ENCODE measurements around the gene CDYL2.
"Not testable (repeated sequence)": the region's sequence is repeated elsewhere in the genome, so short reads cannot be mapped to it uniquely, and the experiment has no call there.

The CDYL2 gene

DNA sequence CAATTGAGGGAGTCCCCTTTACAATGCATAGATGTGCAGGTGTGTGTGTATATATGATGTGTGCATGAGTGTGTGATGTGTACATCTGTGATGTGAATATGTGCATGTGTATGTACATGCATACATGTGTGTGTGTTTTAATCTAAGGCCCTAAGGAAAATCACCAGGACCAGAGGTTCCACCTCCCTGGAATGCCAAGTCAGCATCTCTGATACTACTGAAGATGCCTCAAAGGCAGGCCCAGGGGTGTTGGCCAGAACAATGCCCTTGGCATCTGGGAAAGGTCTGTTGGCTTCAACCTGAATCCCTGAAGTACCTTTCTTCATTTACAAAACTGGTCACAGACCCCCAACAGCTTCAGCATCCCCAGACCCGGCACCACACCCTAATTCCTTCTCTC, 129.5 kb downstream of the CDYL2 start:
- no peak for DNase-seq (ENCODE audit: extremely low read depth in 1 of 2, low read depth in 1 of 2)

DNA sequence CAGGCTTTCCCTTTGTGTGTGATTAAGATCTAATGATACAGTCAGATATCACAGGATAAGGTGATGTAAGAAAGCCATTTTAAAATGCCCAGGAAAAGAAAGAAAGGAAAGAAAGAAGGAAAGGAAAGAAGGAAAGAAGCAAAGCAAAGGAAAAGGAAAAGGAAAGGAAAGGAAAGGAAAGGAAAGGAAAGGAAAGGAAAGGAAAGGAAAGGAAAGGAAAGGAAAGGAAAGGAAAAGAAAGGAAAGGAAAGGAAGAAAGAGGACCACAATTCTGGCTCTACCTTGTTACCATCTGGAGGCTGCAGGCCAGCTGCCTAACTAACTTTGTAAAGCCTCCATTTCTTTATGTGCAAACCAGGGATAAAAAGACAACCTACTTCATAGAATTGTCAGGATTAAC, 132.0 kb downstream of the CDYL2 start:
- no peak for DNase-seq (ENCODE audit: extremely low read depth in 1 of 2, low read depth in 1 of 2)

DNA sequence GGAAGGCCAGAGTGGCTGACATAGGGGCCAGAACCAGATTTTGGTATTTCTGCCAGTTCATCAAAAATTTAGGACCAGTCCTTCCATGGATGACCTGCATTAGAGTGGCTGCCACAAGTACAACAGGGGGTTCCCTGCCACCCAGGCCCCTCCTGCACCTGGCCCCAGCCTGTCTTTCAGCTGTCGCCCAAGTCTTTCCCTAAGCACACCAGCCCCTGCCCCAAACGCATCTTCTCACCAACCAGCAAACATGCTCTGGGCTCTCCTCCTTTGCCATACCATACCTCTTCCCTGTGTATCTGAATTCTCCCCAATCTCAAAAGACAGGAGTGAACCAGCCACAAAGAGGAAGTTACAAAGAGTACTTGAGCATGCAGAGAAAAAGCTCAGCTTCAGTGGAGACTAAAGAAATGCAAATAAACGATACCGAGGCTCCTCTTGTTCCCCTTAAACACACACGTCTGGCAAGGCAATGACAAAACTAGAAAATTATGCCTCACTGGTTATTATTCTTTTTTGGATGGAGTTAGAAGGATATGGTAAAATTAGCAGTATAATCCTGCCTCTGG, 133.0 kb downstream of the CDYL2 start:
- no peak for DNase-seq (ENCODE audit: extremely low read depth in 1 of 2, low read depth in 1 of 2)

DNA sequence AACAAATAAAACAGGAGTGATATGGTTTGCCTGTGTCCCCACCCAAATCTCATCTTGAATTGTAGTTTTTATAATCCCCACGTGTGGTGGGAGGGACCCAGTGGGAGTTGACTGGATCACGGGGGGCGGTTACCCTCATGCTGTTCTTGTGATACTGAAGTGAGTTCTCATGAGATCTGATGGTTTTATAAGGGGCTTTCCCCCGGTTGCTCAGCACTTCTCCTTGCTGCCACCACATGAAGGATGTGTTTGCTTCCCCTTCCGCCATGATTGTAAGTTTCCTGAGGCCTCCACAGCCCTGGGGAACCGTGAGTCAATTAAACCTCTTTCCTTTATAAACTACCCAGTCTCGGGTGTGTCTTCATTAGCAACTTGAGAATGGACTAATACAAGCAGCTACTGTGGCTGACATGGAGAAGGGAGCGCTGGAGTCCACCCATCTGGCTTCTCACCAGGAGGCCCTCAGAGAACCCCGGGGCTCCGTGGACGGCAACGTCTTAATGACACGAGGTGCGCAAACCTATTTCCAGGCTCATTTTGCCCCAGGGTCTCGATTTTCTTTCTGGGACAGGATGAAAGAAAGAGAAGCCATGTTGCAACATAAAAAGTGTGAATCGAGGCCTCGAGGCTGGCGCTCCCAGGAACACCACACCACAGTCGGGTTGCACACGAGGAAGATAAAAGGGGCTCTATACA, 134.1 kb downstream of the CDYL2 start:
- DNase-seq (ENCODE audit: extremely low read depth in 1 of 2, low read depth in 1 of 2): no peak

DNA sequence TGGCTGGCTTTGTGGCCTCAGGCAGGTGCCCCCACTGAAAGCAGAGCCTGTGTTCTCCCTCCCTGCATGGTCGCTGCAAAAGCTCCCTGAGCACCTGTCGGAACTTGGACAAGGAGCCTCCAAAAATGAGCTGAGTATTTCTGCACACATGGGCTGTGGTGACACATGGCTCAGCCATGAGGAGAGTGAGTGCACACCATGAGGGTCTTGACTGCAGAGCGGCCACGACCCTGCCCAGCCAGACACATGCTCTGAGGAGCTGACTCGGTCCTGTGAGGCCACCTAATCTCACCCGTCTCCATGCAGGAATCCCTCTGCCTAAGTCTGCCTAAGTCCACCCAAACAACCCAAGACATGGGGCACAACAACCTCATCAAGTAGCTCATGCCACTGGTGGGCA, 134.7 kb downstream of the CDYL2 start:
- DNase-seq (ENCODE audit: extremely low read depth in 1 of 2, low read depth in 1 of 2): no peak

DNA sequence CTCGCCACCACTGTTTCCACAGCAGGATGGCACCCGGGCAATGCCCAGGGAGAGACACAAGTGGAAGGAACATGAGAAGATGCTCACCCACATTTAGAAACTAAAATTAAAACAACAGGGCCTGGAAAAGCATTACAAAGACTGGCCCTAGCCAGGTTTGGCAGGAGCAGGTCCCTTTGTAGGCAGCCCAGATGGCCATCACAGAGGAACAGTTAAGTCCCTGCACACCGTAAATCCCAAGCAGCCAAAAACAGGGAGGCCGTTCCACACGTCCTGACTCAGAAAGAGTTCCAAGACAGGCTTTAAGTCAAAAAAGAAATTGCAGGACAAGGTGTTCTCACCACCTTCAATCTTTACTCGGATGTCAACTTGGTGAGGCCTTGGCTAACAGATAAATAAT, 136.5 kb downstream of the CDYL2 start:
- DNase-seq (ENCODE audit: extremely low read depth in 1 of 2, low read depth in 1 of 2): no peak

DNA sequence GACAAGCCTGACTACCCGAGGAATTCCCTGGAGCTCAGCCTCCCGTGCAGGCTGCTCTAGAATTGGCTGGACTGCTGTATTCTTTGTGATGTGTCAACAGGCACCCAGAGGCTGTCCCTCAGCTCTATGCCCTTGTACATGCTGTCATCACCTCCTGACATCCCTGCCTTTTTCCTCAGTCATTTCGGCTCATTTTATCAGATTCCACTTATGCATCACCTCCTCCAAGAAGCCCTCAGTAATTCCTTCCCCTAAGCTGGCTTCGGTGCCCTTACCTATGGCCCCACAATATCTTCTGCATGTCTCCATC, 137.2 kb downstream of the CDYL2 start:
- no peak for DNase-seq (ENCODE audit: extremely low read depth in 1 of 2, low read depth in 1 of 2)

DNA sequence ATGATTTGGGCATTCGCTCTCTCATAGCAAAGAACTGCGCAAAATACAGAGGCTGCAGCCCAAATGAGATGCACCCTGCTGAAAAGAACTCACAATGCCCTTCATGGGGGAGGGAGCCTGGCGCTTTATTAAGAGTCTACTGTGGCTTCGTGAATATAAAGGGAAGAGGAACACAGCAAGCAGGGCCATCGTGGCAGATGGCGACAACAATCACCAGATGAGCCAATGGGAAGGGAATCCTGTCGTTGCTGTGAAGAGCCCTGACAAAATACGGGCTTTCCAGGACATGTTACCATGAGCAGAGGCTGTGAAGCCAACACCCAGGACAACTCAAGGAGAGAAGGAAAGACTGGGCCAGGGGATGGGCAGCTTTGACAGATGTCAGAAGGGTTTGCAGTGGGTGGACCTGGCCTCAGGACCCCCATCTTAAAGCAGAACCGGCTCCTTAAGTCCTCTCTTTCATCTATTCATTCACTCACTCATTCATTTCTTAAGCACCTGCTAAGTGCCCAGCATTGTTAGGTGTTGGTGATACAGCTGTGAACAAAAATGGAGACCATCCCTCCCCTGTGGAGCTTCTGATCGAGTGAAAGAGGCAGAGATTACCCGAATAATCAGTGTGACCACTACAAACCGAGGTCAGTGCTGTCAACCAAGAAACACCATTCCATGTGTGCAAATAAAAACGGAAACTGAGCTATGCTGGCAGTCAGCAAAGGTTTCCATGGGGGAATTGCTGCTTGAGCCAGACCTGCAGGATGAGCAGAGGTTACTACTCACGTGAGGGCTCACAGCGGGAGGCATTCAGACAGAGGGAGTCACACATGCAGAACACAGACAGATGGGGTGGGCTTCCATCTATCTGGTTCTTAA, 137.8 kb downstream of the CDYL2 start:
- DNase-seq (ENCODE audit: extremely low read depth in 1 of 2, low read depth in 1 of 2): no peak

DNA sequence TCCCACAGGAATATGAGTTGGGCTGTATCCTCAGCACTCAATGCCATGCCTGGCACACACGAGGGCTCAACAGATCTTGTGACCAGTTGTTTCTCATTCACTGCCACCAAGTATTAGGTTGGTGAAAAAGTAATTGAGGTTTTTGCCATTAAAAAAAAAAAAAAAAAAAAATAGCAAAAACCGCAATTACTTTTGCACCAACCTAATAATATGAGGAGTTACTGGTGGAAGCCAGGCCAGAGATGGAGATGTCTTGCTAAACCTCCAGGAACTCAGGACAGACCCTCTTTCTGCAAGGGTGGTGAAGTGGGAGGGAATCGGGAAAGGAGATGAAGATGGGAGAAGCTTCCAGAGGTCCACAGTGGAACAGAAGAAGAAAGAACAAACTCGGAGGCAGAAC, 139.0 kb downstream of the CDYL2 start:
- DNase-seq (ENCODE audit: extremely low read depth in 1 of 2, low read depth in 1 of 2): no peak

DNA sequence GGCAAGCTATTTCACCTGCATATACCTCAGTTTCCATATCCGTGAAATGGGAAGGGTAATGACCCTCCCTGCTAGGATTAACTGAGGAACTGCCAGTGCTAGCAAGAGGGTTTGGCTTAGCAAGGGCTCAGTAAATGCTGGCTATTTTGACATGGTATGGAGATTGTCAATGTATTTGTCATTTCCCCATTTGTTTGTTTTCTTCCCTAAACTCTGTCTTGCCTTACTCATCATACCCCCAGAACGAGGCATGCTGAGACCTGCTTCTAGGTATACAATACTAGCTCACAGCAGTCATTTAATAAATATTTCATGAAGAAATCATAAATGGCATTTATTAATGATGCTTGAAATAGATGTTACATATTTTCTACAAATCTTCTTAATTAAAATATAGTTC, 139.6 kb downstream of the CDYL2 start:
- DNase-seq (ENCODE audit: extremely low read depth in 1 of 2, low read depth in 1 of 2): no peak

DNA sequence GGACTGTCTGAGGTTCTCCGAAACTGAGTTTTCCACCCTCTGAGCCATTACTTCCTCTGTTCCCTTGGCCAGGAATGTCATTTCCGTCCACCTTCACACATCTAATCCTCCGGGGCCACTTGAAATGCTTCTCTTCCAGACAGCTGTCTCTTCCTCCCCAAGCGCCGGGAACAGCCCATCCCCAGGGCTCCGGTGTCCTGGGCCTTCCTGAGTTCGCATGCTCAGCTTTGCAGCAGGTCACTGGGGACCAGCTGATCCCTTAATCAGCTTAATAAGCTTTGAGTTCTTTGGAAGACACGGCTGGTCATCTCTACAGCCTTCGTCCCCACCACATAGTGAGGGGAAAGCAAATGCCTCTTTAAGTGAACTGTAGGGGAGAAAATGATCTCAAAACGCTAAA, 140.2 kb downstream of the CDYL2 start:
- DNase-seq (ENCODE audit: extremely low read depth in 1 of 2, low read depth in 1 of 2): no peak

DNA sequence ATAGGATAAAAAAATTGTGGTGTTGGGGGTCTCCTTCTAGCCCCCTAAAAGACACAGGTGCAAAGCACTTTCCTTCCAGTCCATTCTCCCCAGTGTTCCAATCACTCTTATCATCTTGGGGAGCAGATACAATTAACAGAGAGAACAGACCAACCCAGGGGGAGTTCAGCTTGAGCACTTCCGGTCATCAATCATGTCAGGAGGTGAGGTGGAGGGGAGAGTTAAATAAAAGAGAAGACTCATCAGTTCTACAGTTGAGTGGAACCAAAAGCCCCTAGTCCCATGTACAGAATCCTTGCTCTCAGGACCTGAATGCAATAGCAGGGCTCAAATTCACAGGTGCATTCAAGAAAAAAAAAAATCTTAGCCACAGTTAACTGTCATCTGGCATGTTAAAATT, 141.3 kb downstream of the CDYL2 start:
- DNase-seq (ENCODE audit: extremely low read depth in 1 of 2, low read depth in 1 of 2): no peak

DNA sequence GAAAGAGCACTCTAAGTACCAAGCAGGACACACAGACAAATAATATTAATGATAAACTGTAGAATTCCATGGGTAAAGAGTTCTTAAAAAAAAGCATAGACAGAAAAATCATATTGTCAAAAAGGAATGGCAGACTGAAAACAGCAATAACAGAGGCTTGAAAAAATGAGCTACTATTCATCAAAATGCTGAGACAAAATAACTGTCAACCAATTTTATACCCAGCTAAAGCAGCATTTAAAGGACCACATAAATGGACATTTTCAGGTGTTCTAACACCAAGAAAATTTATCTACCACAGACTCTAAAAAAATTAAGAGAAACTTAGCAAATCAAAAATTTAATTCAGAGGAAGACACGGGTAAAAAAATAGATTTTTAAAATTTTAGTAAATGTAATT, 144.5 kb downstream of the CDYL2 start:
- DNase-seq (ENCODE audit: extremely low read depth in 1 of 2, low read depth in 1 of 2): no peak

DNA sequence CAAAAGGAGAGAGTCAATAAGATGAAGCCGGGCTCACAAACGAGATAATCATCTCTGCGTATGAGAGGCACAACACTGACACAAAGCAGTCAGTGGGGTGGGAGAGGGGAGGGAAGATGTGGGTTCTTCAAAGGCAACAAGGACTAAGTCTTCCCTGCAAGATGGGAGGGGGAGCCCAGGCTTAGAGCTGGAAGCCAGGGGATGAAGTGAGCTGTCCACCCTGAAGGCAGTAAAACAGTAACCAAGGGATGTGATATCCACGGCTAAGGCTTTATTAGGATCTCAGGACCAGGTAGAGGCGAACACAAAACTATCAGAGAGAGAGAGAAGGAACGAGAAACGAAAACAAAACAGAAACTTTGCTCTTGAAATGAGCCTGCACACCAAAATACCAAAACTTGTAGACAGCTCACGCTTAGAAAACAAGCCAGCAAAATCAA, 147.7 kb downstream of the CDYL2 start:
- DNase-seq (ENCODE audit: extremely low read depth in 1 of 2, low read depth in 1 of 2): no peak

DNA sequence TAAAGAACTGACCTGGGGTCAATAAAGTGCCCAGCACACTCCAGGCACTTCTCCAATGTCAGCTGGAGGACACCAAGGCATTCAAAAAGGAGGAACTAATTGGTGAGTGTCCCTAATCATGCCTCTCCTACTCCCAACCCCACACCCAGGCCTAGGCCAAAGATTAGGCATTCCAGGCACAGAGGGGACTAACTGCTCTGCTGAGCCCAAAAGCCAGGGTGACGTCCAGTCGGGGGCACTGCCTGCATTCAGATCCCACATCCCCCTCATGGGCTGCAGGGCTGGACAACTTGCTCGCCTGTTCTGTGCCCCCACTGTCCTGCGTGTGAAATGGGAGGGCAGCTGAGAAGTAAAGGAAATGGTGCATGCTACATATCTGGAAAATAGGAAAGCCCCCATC, 148.2 kb downstream of the CDYL2 start:
- DNase-seq (ENCODE audit: extremely low read depth in 1 of 2, low read depth in 1 of 2): no peak

DNA sequence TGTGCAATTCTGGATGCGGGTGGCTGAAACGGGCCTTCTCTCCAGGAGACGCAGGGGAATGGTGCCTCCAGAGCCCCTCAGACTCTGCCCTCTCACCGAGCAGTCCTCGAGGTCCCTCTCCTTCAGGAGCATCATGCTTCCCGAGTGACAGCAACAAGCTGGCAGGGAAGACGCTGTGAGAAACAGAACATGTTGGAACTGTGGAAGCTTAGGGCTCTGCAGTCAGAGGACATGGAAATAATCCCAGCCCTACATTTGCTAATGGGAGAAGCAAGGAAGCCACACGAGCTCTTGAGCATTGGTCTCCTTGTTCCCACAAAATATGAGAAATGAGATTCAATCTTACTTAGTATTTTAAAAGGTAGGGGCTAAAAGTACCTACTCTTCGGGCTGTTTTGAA, 148.6 kb downstream of the CDYL2 start:
- DNase-seq (ENCODE audit: extremely low read depth in 1 of 2, low read depth in 1 of 2): no peak

DNA sequence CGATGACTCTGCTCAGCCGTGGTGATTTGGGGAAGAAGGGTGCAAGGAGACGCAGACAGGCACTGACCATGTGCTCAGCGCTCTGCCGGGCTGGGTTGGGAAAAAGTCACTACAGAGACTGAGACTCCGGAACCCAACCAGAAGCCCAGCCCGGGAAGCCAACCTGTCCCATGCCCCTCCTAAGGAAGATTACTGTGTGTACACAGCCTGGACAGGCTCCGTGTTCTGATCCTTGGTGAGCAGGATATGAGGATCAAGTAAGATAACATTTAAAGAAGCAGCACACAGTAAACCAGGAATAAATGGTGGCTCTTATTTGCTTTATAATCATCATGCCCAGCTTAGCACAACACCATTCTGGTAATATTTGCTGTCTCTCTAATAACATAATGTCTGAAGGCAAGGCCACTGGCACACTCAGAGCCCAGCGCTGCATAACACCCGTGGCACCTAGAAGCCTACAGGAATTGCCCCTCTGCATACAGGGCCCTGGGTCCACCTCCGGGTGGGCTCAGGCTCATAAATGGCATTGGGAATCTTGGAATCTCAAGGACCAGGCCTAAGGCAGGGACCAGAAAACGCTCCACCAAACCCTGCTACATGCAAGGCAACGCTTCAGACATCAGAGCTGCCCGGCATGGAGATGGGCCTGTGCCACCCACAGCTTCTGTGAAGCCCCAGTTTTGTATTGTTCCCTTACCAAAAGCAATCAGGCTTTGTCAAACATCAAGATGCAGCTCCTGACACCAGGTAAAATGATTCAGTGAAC, 150.1 kb downstream of the CDYL2 start:
- DNase-seq (ENCODE audit: extremely low read depth in 1 of 2, low read depth in 1 of 2): no peak

DNA sequence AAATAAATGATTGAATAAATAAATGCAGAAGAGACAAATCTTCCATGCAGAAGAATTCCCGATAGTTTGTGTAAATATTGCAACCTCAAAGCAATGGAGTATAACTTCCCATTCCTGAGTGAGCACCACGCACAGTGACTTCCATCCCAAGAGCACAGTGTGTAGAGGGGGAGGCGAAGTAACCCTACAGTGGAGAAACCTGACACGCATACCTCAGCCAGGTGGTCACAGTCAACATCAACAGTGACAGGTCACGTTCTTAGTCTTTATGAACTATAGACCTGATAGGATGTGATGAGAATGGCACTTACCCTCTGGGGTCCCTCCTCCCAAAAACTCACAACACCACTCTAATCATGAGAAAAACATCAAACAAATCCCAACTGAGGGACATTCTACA, 152.0 kb downstream of the CDYL2 start:
- no peak for DNase-seq (ENCODE audit: extremely low read depth in 1 of 2, low read depth in 1 of 2)

DNA sequence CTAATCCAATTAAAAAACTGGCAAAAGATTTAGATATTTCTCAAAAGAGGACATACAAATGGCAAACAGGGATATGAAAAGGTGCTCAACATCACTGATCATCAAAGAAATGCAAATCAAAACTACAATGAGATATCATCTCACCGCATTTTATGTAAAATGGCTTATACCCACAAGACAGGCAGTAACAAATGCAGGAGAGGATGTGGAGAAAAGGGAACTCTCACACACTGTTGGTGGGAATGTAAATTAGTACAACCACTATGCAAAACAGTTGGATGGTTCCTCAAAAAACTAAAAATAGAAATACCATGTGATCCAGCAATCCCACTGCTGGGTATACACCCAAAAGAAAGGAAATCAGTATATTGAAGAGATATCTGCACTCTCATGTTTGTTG, 154.1 kb downstream of the CDYL2 start:
- not testable (repeated sequence) for DNase-seq (ENCODE audit: extremely low read depth in 1 of 2, low read depth in 1 of 2)

DNA sequence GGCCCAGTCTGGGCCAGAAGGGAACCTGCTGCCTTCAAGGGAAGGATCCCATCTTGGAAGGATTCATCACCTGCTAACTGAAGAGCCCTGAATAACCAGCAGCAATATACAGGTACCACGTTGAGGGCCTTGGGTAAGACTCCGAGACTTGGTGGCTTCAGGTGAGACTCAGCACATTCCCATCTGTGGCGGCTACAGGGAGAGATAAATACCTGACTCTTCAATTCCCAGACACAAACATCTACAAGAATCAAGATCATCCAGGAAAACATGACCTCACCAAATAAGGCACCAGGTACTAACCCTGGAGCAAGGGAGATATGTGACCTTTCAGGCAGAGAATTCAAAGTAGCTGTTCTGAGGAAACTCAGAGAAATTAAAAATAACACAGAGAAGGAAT, 164.1 kb downstream of the CDYL2 start:
- no peak for DNase-seq (ENCODE audit: extremely low read depth in 1 of 2, low read depth in 1 of 2)

DNA sequence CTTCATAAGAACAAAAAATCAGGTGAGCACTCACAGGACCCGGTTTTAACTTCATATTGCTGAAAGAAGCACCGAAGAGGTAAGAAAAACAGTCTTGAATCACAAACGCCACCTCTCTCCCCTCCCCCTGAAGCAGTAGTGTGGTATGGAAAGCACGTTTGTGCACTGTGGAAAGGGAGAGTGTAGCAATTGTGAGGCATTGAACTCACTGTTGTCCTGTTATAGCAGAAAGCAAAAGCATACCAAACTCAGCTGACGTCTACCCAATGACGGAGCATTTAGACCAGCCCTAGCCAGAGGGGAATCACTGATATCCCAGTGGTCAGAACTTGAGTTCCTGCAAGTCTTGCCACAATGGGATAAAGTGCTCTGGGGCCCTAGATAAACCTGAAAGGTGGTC, 164.8 kb downstream of the CDYL2 start:
- DNase-seq (ENCODE audit: extremely low read depth in 1 of 2, low read depth in 1 of 2): no peak

DNA sequence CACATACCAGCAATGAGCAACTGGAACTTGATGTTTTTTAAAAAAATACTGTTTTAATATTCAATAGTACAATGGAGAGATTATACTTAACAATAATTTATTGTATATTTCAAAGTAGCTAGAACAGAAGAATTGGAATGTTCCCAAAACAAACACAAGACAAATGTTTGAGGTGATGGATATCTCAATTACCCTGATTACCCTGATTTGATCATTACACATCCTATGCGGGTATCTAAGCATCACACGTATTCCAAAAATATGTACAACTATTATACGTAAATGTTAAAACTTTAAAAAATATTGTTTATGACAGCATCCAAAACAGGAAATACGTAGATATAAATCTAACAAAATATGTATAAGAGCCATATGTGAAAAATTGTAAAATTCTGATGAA, 166.8 kb downstream of the CDYL2 start:
- no peak for DNase-seq (ENCODE audit: extremely low read depth in 1 of 2, low read depth in 1 of 2)
